Esophagus squamous epithelium (tissue), 5 donors: ENCODE data around the gene CPTP. TPM values are rescaled to one million over a fixed set of nuclear protein-coding genes. Genes with fewer than 3 reads are reported as not detected.
A peak's percentile ranks its signal among the peaks of the same experiment; 100 is the strongest.

ENCODE experiments used
- DNase-seq: peaks from one replicate; lab custom pipeline; 2025; lab: John Stamatoyannopoulos, UW
- H3K27ac ChIP-seq, 4 donors: fragments of 200-600 bp; sonication (generic); one replicate each; pipeline ENCODE4 v1.5.1; 2016 to 2019; ENCODE audit warnings: mild to moderate bottlenecking in 1 of 4
- H3K27me3 ChIP-seq, 4 donors: fragments of 200-600 bp; sonication (generic); 1 replicate in 3 of 4; 2 replicates in 1 of 4; pipeline versions ENCODE4 v1.5.1 to v1.6.0; 2017 to 2021; ENCODE audit warnings: antibody characterized with exemption in 1 of 4
- H3K36me3 ChIP-seq, 3 donors: fragments of 200-600 bp; sonication (generic); one replicate each; pipeline ENCODE4 v1.5.1; 2016 to 2019
- H3K4me1 ChIP-seq, 3 donors: fragments of 200-600 bp; sonication (generic); one replicate each; pipeline ENCODE4 v1.5.1; 2017 to 2019
- H3K4me3 ChIP-seq, 4 donors: fragments of 200-600 bp; sonication (generic); 1 replicate in 3 of 4; 2 replicates in 1 of 4; pipeline ENCODE4 v1.5.1; 2016 to 2019; ENCODE audit warnings: mild to moderate bottlenecking in 2 of 4, moderate library complexity in 1 of 4
- H3K9me3 ChIP-seq, 3 donors: fragments of 200-600 bp; sonication (generic); one replicate each; pipeline ENCODE4 v1.5.1; 2016 to 2019
- CTCF ChIP-seq, 6 experiments: fragments of 450-650 bp in 4 of 6; fragments of 200-600 bp in 2 of 6; sonication (generic) in 2 of 6; IDR thresholded peaks; one replicate each; pipeline ENCODE4 v1.5.1; 2016 to 2019; ENCODE audit warnings: antibody characterized with exemption in 6 of 6, mild to moderate bottlenecking in 4 of 6, moderate library complexity in 4 of 6
- POLR2A ChIP-seq, 4 donors: fragments of 450-650 bp; IDR thresholded peaks; one replicate each; pipeline ENCODE4 v1.6.1; 2017; ENCODE audit warnings: antibody characterized with exemption in 4 of 4, mild to moderate bottlenecking in 4 of 4, moderate library complexity in 3 of 4
- WGBS, 2 donors: methylation state at CpG; one replicate each; pipeline ENCODE4 v1.1.5; 2018; 5-methylcytosine and 5-hydroxymethylcytosine counted together
- intact Hi-C: fragments of 100-400 bp; cut with DNase I; formaldehyde crosslinking; loops from one replicate; pipeline ENCODE4 v1.15.0; 2022
- total RNA-seq, 4 donors: library from RNA; depleted of rRNA; stranded (reverse); fragments of >200 nt; gene quantifications; one replicate each; pipeline ENCODE4 v1.1.0, GENCODE V29; 2016
- donor health status: DM: yes; HTN: yes; CAD: no.

CPTP gene
- total RNA-seq, 4 donors from 2014 or later = 27.7 to 75.2 (median 33.4) TPM

GRCh38 chr1:1321477-1321876, 3.1 kb upstream of the CPTP start:
- no peaks in the 10 kb centered on the region for H3K9me3 ChIP-seq
- no peak for DNase-seq
- peak overlapping the region in 1 of 4 donors; percentile 22 for H3K27ac ChIP-seq
- H3K27me3 ChIP-seq = no peaks in the 10 kb centered on the region
- TF ChIP-seq CTCF (IDR thresholded peaks at IDR 0.05) (no peak), POLR2A (IDR thresholded peaks at IDR 0.05) (no peak)
- WGBS, 2 donors = 80% methylated on average over 1 of the region's 8 CpGs; no CpG with 5 or more reads in 1 of the 2 donors
- peaks cover 30 to 91% (median 59%) of the 10 kb centered on the region in 3 donors for H3K4me1 ChIP-seq
- peaks cover 5 to 58% (median 10%) of the 10 kb centered on the region in 3 donors for H3K36me3 ChIP-seq
- intact Hi-C loops = no loop called here
- H3K4me3 ChIP-seq = no peak overlapping the region

- H3K36me3 ChIP-seq = peaks cover 9 to 58% (median 13%) of the 10 kb centered on the region in 3 donors
- TF ChIP-seq POLR2A (IDR thresholded peaks at IDR 0.05) = no peak
- TF ChIP-seq CTCF (IDR thresholded peaks at IDR 0.05) = no peak
- no peak overlapping the region for H3K27ac ChIP-seq
- H3K9me3 ChIP-seq = no peaks in the 10 kb centered on the region
- peaks cover 30 to 91% (median 61%) of the 10 kb centered on the region in 3 donors for H3K4me1 ChIP-seq
- intact Hi-C loops = no loop called here
- no peak for DNase-seq
- 64 to 75% methylated on average over 3 to 10 of the region's 14 CpGs for WGBS, 2 donors
- no peaks in the 10 kb centered on the region for H3K27me3 ChIP-seq
- H3K4me3 ChIP-seq = no peak overlapping the region
Measured at GRCh38 chr1:1322418-1322817, 2.2 kb upstream of the CPTP start.

GRCh38 chr1:1322952-1323351, 1.6 kb upstream of the CPTP start:
- peaks cover 14 to 62% (median 18%) of the 10 kb centered on the region in 3 donors for H3K36me3 ChIP-seq
- H3K9me3 ChIP-seq = no peaks in the 10 kb centered on the region
- no peak overlapping the region for H3K27ac ChIP-seq
- peak overlapping the region in 1 of 4 donors; percentile 100 for H3K4me3 ChIP-seq
- no peaks in the 10 kb centered on the region for H3K27me3 ChIP-seq
- intact Hi-C loops = no loop called here
- H3K4me1 ChIP-seq = peaks cover 25 to 86% (median 56%) of the 10 kb centered on the region in 3 donors
- DNase-seq = no peak
- 79 to 83% methylated on average over 3 to 9 of the region's 10 CpGs for WGBS, 2 donors
- TF ChIP-seq POLR2A (IDR thresholded peaks at IDR 0.05) (no peak), CTCF (IDR thresholded peaks at IDR 0.05) (no peak)

- peak overlapping the region; percentile 95 to 98 (median 96) for H3K27ac ChIP-seq
- DNase-seq = no peak
- no peaks in the 10 kb centered on the region for H3K9me3 ChIP-seq
- peaks cover 14 to 68% (median 22%) of the 10 kb centered on the region in 3 donors for H3K36me3 ChIP-seq
- H3K4me3 ChIP-seq = peak overlapping the region; percentile 81 to 100 (median 92)
- peaks cover 16 to 74% (median 44%) of the 10 kb centered on the region in 3 donors for H3K4me1 ChIP-seq
- TF ChIP-seq CTCF (IDR thresholded peaks at IDR 0.05) = no peak
- TF ChIP-seq POLR2A (IDR thresholded peaks at IDR 0.05) = no peak
- intact Hi-C loops = no loop called here
- H3K27me3 ChIP-seq = no peaks in the 10 kb centered on the region
- no CpG with 5 or more reads among the region's 41 CpGs for WGBS, 2 donors
Measured at GRCh38 chr1:1324084-1324523, 498 bp upstream of the CPTP start.

- intact Hi-C loops = no loop called here
- TF ChIP-seq CTCF (IDR thresholded peaks at IDR 0.05) (no peak), POLR2A (IDR thresholded peaks at IDR 0.05) (no peak)
- Histone ChIP-seq H3K4me3 (peak overlapping the region; percentile 81 to 100 (median 92)), H3K9me3 (no peaks in the 10 kb centered on the region), H3K36me3 (peaks cover 13 to 54% (median 19%) of the 10 kb centered on the region in 3 donors), H3K27me3 (no peaks in the 10 kb centered on the region), H3K4me1 (peaks cover 16 to 68% (median 44%) of the 10 kb centered on the region in 3 donors), H3K27ac (peak overlapping the region; percentile 95 to 98 (median 96))
- 18 to 27% methylated on average over 5 of the region's 16 CpGs for WGBS, 2 donors
- no peak for DNase-seq
Measured at GRCh38 chr1:1325288-1326074, 879 bp downstream of the CPTP start.
